H1 (cell line): Measurements from ENCODE around the gene CDC25C. TPM values are rescaled to one million over a fixed set of nuclear protein-coding genes. Genes with fewer than 3 reads are reported as not detected.

Experiments
- CTCF ChIA-PET: fragments of 300-600 bp; sonication (Branson Sonifier 250); formaldehyde crosslinking; loops from one replicate; lab custom pipeline; 2021; ENCODE audit not compliant: partially characterized antibody; lab: Charles Lee
- POLR2A ChIA-PET: fragments of 300-600 bp; sonication (Branson Sonifier 250); formaldehyde crosslinking; loops from one replicate; lab custom pipeline; 2021; ENCODE audit warnings: inconsistent platforms; ENCODE audit not compliant: partially characterized antibody; lab: Charles Lee
- DNase-seq, 2 experiments: peaks; one replicate each; pipeline versions ENCODE4 v3.0.0 to v3.0.0-alpha.2; 2010 to 2022; ENCODE audit warnings: low spot score in 2 of 2, low read depth in 1 of 2, mixed read lengths in 1 of 2
- FAIRE-seq: peaks from 2 replicates; lab custom pipeline; 2011; peaks lifted over from hg19 to GRCh38; lab: Jason Lieb, UNC
- H2AFZ ChIP-seq: 2 replicates; pipeline ENCODE4 v1.8.1; 2012; ENCODE audit warnings: low read length, inconsistent platforms
- H2AK5ac ChIP-seq: 2 replicates; pipeline ENCODE4 v1.6.1; 2013; ENCODE audit warnings: low read depth, low read length
- H2BK120ac ChIP-seq: replicated peaks from 2 replicates; pipeline ENCODE3; 2013; ENCODE audit warnings: low read depth, low read length, inconsistent platforms
- H2BK12ac ChIP-seq: 2 replicates; pipeline ENCODE4 v1.6.1; 2013; ENCODE audit warnings: low read depth, low read length
- H2BK15ac ChIP-seq: 2 replicates; pipeline ENCODE4 v1.6.1; 2013; ENCODE audit warnings: low read length
- H2BK20ac ChIP-seq: 2 replicates; pipeline ENCODE4 v1.6.1; 2013; ENCODE audit warnings: low read length
- H2BK5ac ChIP-seq: 2 replicates; pipeline ENCODE4 v1.6.1; 2013; ENCODE audit warnings: low read depth, low read length
- H3K14ac ChIP-seq: 2 replicates; pipeline ENCODE4 v1.6.1; 2013; ENCODE audit warnings: inconsistent platforms; ENCODE audit not compliant: insufficient read length
- H3K18ac ChIP-seq: 2 replicates; pipeline ENCODE4 v1.6.1; 2013; ENCODE audit warnings: low read length; ENCODE audit errors: extremely low read depth
- H3K23ac ChIP-seq: 2 replicates; pipeline ENCODE4 v1.6.1; 2013; ENCODE audit warnings: inconsistent platforms; ENCODE audit not compliant: insufficient read length
- H3K23me2 ChIP-seq: 2 replicates; pipeline ENCODE4 v1.6.1; 2013; ENCODE audit warnings: low read depth, low read length
- H3K27ac ChIP-seq: 2 replicates; pipeline ENCODE4 v1.6.1; 2011; ENCODE audit warnings: low read depth, low read length, inconsistent platforms
- H3K27me3 ChIP-seq, 4 experiments: replicated peaks in 1 of 4; 1 replicate in 1 of 4; 2 replicates in 3 of 4; pipeline versions ENCODE4 v1.6.1 to v1.8.1; 2011 to 2013; ENCODE audit warnings: low read length in 3 of 4, mild to moderate bottlenecking in 3 of 4, inconsistent platforms in 2 of 4, mixed read lengths in 2 of 4, moderate library complexity in 1 of 4; ENCODE audit not compliant: control insufficient read depth in 3 of 4, insufficient read depth in 3 of 4; ENCODE audit errors: extremely low read depth in 1 of 4
- H3K36me3 ChIP-seq, 4 experiments: 2 replicates each; pipeline versions ENCODE4 v1.6.1 to v1.8.1; 2011 to 2013; ENCODE audit warnings: mild to moderate bottlenecking in 4 of 4, low read length in 3 of 4, moderate library complexity in 2 of 4, control low read depth in 1 of 4, inconsistent platforms in 1 of 4; ENCODE audit not compliant: insufficient read depth in 4 of 4, control insufficient read depth in 2 of 4
- H3K4ac ChIP-seq: replicated peaks from 2 replicates; pipeline ENCODE3; 2013; ENCODE audit warnings: low read length, low read depth, mixed read lengths, inconsistent platforms; ENCODE audit not compliant: insufficient read length
- H3K4me1 ChIP-seq, 4 experiments: replicated peaks in 1 of 4; 1 replicate in 1 of 4; 2 replicates in 3 of 4; pipeline versions ENCODE4 v1.6.1 to v1.8.1; 2011 to 2013; ENCODE audit warnings: low read length in 3 of 4, inconsistent platforms in 2 of 4, mixed read lengths in 1 of 4; ENCODE audit not compliant: insufficient read depth in 4 of 4, control insufficient read depth in 3 of 4
- H3K4me2 ChIP-seq, 2 experiments: 2 replicates each; pipeline versions ENCODE4 v1.6.1 to v1.8.1; 2011 to 2013; ENCODE audit warnings: low read depth in 2 of 2, low read length in 2 of 2, control low read depth in 1 of 2, inconsistent platforms in 1 of 2, mild to moderate bottlenecking in 1 of 2; ENCODE audit not compliant: insufficient read depth in 1 of 2
- H3K4me3 ChIP-seq, 4 experiments: fragments of 200-600, 300-600 bp in 1 of 4; sonication (generic), shearing (Covaris generic), sonication (Bioruptor Twin) in 1 of 4; 2 replicates each; pipeline versions ENCODE4 v1.5.1 to v1.8.1; 2011 to 2016; ENCODE audit warnings: low read length in 4 of 4, low read depth in 3 of 4, control low read depth in 2 of 4, inconsistent platforms in 2 of 4, mild to moderate bottlenecking in 2 of 4, mixed read lengths in 1 of 4, moderate library complexity in 1 of 4; ENCODE audit not compliant: insufficient read depth in 2 of 4; ENCODE audit errors: extremely low read depth in 1 of 4
- H3K56ac ChIP-seq: replicated peaks from 2 replicates; pipeline ENCODE3; 2013; ENCODE audit warnings: low read depth, mild to moderate bottlenecking, mixed read lengths, low read length, inconsistent platforms; ENCODE audit not compliant: insufficient read length
- H3K79me1 ChIP-seq: 2 replicates; pipeline ENCODE4 v1.6.1; 2013; ENCODE audit warnings: low read depth, low read length, control low read depth
- H3K79me2 ChIP-seq, 2 experiments: 2 replicates each; pipeline versions ENCODE4 v1.6.1 to v1.8.1; 2012 to 2013; ENCODE audit warnings: low read length in 2 of 2, mild to moderate bottlenecking in 2 of 2, inconsistent platforms in 1 of 2; ENCODE audit not compliant: insufficient read depth in 2 of 2, control insufficient read depth in 1 of 2
- H3K9ac ChIP-seq, 4 experiments: replicated peaks in 1 of 4; 1 replicate in 1 of 4; 2 replicates in 3 of 4; pipeline versions ENCODE4 v1.6.1 to v1.8.1; 2011 to 2013; ENCODE audit warnings: low read depth in 3 of 4, low read length in 3 of 4, control low read depth in 2 of 4, mild to moderate bottlenecking in 2 of 4, moderate library complexity in 2 of 4, inconsistent platforms in 1 of 4; ENCODE audit errors: extremely low read depth in 1 of 4
- H3K9me3 ChIP-seq, 2 experiments: 2 replicates each; pipeline versions ENCODE4 v1.6.1 to v1.8.1; 2012 to 2013; ENCODE audit warnings: mild to moderate bottlenecking in 2 of 2, moderate library complexity in 2 of 2, control low read depth in 1 of 2, inconsistent platforms in 1 of 2, low read depth in 1 of 2, low read length in 1 of 2, mixed read lengths in 1 of 2; ENCODE audit not compliant: insufficient read depth in 2 of 2
- H4K20me1 ChIP-seq, 2 experiments: replicated peaks in 1 of 2; 2 replicates each; pipeline versions ENCODE3 to v1.8.1; 2011 to 2013; ENCODE audit warnings: inconsistent platforms in 2 of 2, low read length in 2 of 2, mild to moderate bottlenecking in 1 of 2; ENCODE audit not compliant: insufficient read depth in 2 of 2, control insufficient read depth in 1 of 2
- H4K5ac ChIP-seq: 2 replicates; pipeline ENCODE4 v1.6.1; 2013; ENCODE audit warnings: low read length, low read depth, mixed read lengths, inconsistent platforms; ENCODE audit not compliant: insufficient read length
- H4K8ac ChIP-seq: 2 replicates; pipeline ENCODE4 v1.8.0; 2013; ENCODE audit warnings: mild to moderate bottlenecking, moderate library complexity, low read length, inconsistent platforms; ENCODE audit not compliant: insufficient read depth; ENCODE audit errors: extremely low read depth
- H4K91ac ChIP-seq: replicated peaks from 2 replicates; pipeline ENCODE3; 2013; ENCODE audit warnings: low read length, mixed read lengths, inconsistent platforms; ENCODE audit not compliant: insufficient read length
- CREB1 ChIP-seq: IDR thresholded peaks from 2 replicates; pipeline ENCODE4 v1.6.1; 2012; ENCODE audit warnings: inconsistent platforms
- EGR1 ChIP-seq: IDR thresholded peaks from 2 replicates; pipeline ENCODE4 v1.6.1; 2011; ENCODE audit warnings: low read depth, low read length, borderline replicate concordance
- EP300 ChIP-seq, 2 experiments: IDR thresholded peaks; 1 replicate in 1 of 2; 2 replicates in 1 of 2; pipeline ENCODE4 v1.6.1; 2011 to 2012; ENCODE audit warnings: low read depth in 2 of 2, low read length in 2 of 2, mild to moderate bottlenecking in 2 of 2, borderline replicate concordance in 1 of 2, inconsistent platforms in 1 of 2, moderate library complexity in 1 of 2
- JUND ChIP-seq: IDR thresholded peaks from 2 replicates; pipeline ENCODE4 v1.6.1; 2011; ENCODE audit warnings: mild to moderate bottlenecking, improper control_type of control experiment, low read length
- KDM1A ChIP-seq: fragments of 200-600, 300-600 bp; sonication (generic); IDR thresholded peaks from 2 replicates; pipeline ENCODE4 v1.7.1; 2016; ENCODE audit warnings: mild to moderate bottlenecking, low read length, borderline replicate concordance
- KDM5A ChIP-seq: fragments of 200-600 bp; IDR thresholded peaks from 2 replicates; pipeline ENCODE4 v1.7.1; 2012; ENCODE audit warnings: mild to moderate bottlenecking, low read length, inconsistent platforms, mixed read lengths
- MAFK ChIP-seq: IDR thresholded peaks from 2 replicates; pipeline ENCODE4 v1.6.1; 2012; ENCODE audit warnings: low read depth, mild to moderate bottlenecking, improper control_type of control experiment, low read length
- MAX ChIP-seq: IDR thresholded peaks from 2 replicates; pipeline ENCODE4 v1.6.1; 2012; ENCODE audit warnings: inconsistent platforms
- NRF1 ChIP-seq: IDR thresholded peaks from 2 replicates; pipeline ENCODE4 v1.6.1; 2011; ENCODE audit warnings: mild to moderate bottlenecking, low read depth, low read length, improper control_type of control experiment
- POLR2AphosphoS5 ChIP-seq: IDR thresholded peaks from 2 replicates; pipeline ENCODE4 v1.6.1; 2011; ENCODE audit warnings: low read depth, low read length
- RAD21 ChIP-seq, 2 experiments: IDR thresholded peaks in 1 of 2; conservative IDR thresholded peaks in 1 of 2; 2 replicates each; pipeline ENCODE4 v1.6.1; 2011; ENCODE audit warnings: low read depth in 2 of 2, low read length in 2 of 2, improper control_type of control experiment in 1 of 2, inconsistent platforms in 1 of 2, mild to moderate bottlenecking in 1 of 2, moderate library complexity in 1 of 2
- RNF2 ChIP-seq: fragments of 200-900, 300-1000 bp; sonication (generic); IDR thresholded peaks from 2 replicates; pipeline ENCODE4 v1.7.1; 2016; ENCODE audit warnings: borderline replicate concordance, low read depth, mild to moderate bottlenecking, antibody characterized with exemption, low read length; ENCODE audit not compliant: poor library complexity, severe bottlenecking; ENCODE audit errors: missing control alignments
- SIRT6 ChIP-seq: IDR thresholded peaks from one replicate; pipeline ENCODE4 v1.7.1; 2012; ENCODE audit warnings: low read length, inconsistent platforms
- polyA plus RNA-seq, 7 experiments: library from polyadenylated mRNA; depleted of rRNA in 3 of 7; stranded (reverse) in 5 of 7; unstranded in 2 of 7; fragments of >200 nt in 5 of 7; fragments of 200-250 nt in 2 of 7; gene quantifications; 1 replicate in 5 of 7; 2 replicates in 1 of 7; 4 replicates in 1 of 7; pipeline versions ENCODE4 v1.2.1 to v1.2.3, GENCODE V29; 2011 to 2013; ENCODE audit warnings: missing spikeins in 2 of 7, mixed read lengths in 2 of 7
- total RNA-seq: library from RNA; stranded (reverse); fragmentation: NEBNext Ultra II Directional; extraction: Animal tissue kit (Norgen Biotek cat#: 25700); gene quantifications from 2 replicates; pipeline ENCODE4 v1.2.1, GENCODE V29; 2021

Gene CDC25C
- total and polyA plus RNA-seq, 2 of the 8 experiments (the other 6 are each of a cell fraction or from before 2014, with no cell fraction given) = 18.4 to 20.8 TPM

- CTCF ChIA-PET = interaction anchor here (1.1 to 10.8 kb wide), 6 partner anchors 12 to 101 kb away, joined by 3 to 128 read pairs (median 6); partner anchors contain the start of gene KDM3B
- no peak overlapping the region for H4K8ac ChIP-seq
- POLR2A ChIA-PET = interaction anchor here (1.0 to 1.2 kb wide), 5 partner anchors 18 to 263 kb away, joined by 3 to 4 read pairs (median 3); partner anchors contain the start of genes CDC23, CDC25C and ETF1
Measured at GRCh38 chr5:138280915-138281314, 50.7 kb downstream of the CDC25C start.

More at GRCh38 chr5:138280915-138281314, 50.7 kb downstream of the CDC25C start:
- no peak overlapping the region for H2BK12ac ChIP-seq
- H4K5ac ChIP-seq = no peak overlapping the region
- H2BK120ac ChIP-seq = no peak overlapping the region
- no peaks in the 10 kb centered on the region for H3K9me3 ChIP-seq
- H2AFZ ChIP-seq = no peak overlapping the region
- H3K4me2 ChIP-seq = no peak overlapping the region
- TF ChIP-seq KDM1A (no peak), RNF2 (no peak), CREB1 (no peak), MAFK (no peak), EP300 (IDR thresholded peaks at IDR 0.05; ENCODE audit: borderline replicate concordance in 1 of 2, low read depth in 2 of 2, low read length in 2 of 2) (no peak), RAD21 (IDR thresholded peaks at IDR 0.05 in 1 of 2, conservative IDR thresholded peaks at IDR 0.05 in 1 of 2; ENCODE audit: low read depth in 2 of 2, low read length in 2 of 2) (no peak), MAX (no peak), POLR2AphosphoS5 (no peak), SIRT6 (no peak), EGR1 (no peak), KDM5A (no peak), NRF1 (no peak), JUND (no peak)
- no peak overlapping the region for H2BK20ac ChIP-seq
- H3K9ac ChIP-seq = no peak overlapping the region
- H3K23ac ChIP-seq = no peak overlapping the region
- DNase-seq (no peak), FAIRE-seq (no peak)
- no peaks in the 10 kb centered on the region for H3K4me1 ChIP-seq
- H2BK5ac ChIP-seq = no peak overlapping the region
- no peaks in the 10 kb centered on the region for H3K79me2 ChIP-seq
- H3K4ac ChIP-seq = no peak overlapping the region
- H3K27ac ChIP-seq = no peak overlapping the region
- H3K27me3 ChIP-seq = no peaks in the 10 kb centered on the region
- no peaks in the 10 kb centered on the region for H3K79me1 ChIP-seq
- H3K14ac ChIP-seq = no peak overlapping the region
- no peak overlapping the region for H3K56ac ChIP-seq
- peaks cover 2 to 14% (median 7%) of the 10 kb centered on the region in 4 experiments; a peak in 6 of 8 replicates for H3K36me3 ChIP-seq
- H3K4me3 ChIP-seq = no peak overlapping the region
- H2AK5ac ChIP-seq = no peak overlapping the region
- no peak overlapping the region for H4K91ac ChIP-seq
- H3K18ac ChIP-seq = no peak overlapping the region
- H2BK15ac ChIP-seq = no peak overlapping the region
- H3K23me2 ChIP-seq = no peaks in the 10 kb centered on the region
- peaks cover 0 to 2% of the 10 kb centered on the region in 2 experiments for H4K20me1 ChIP-seq
